Right forelimb (tissue), 1 donor: ENCODE results near the gene HNRNPUL2.
"Not testable (repeated sequence)": the region's sequence is repeated elsewhere in the genome, so short reads cannot be mapped to it uniquely, and the experiment has no call there.

ENCODE experiments used
- DNase-seq: peaks from one replicate; pipeline ENCODE4 v3.0.0-alpha.2; 2018

Gene HNRNPUL2

DNA sequence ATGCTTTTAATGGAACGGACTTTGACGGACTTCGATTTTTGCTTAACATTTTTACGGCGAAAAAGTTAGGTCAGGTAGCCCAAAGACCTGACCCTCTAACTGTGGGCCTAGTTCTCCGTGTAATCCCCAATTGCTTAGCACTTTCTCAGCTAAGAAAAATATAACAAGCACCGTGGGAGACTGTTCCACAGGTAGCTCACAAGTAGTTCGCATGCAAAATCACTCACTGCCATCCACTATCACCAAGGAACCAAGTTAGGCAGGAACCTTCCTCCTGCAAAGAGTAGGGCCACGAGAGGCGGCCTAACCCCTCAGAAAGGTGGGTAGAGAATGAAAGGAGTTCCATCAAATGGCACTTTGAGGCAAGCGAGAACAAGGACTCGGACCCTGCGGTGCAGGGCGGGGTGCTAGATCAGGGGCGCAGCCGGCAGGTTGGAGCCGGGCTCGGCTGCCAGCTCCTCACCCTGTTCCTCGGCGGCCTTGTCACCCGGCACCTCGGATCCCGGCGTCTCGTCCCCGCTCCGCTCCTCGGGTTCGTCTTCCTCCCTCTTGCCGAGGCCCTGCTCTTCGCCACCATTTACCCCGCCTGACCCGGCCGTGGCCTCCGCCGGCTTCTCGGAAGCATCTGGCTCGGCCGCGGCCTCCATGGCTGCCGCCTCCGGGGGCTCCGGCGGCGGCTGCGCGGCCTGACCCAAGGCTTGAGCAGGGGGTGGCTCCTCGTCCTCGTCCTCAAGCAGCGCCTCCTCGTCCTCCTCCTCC lies 922 bp downstream of the HNRNPUL2 start:
- no peak for DNase-seq

DNA sequence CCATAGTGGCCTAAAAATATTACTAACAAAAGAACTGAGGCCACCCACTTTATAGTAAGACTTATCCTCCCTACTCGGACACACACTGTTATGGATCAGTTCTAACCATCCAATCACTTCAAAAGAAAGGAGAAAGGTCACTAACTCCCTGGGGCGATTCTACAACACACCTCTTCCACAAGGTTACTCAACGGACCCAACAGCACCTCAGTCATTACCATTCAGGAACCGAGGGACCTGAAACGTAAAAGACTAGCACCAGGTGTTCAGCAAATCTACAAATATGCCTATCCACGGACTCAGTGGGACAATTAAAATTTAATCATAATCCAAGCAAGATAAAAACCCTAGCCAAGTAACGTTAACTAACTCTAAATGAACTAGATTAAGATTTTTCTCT lies 1.6 kb downstream of the HNRNPUL2 start:
- DNase-seq = no peak

DNA sequence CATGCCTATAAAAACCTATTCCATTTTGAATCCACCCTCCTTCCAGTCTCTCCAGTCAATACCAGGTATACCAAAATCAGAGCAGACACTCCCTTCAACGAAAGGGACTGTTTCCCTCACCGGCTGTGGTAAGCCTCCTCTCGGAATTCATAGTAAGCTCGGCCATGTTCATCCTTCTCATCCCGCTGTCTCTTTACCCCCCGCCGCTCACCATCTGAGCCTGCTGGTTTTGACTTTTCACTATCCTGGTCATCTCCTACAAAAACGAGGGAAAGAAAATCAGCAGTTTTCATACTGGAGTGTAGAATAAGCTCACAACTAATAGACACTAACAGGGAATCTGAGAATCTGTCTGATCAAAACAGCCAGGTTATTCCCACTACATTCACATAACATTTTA lies 3.1 kb downstream of the HNRNPUL2 start:
- no peak for DNase-seq

DNA sequence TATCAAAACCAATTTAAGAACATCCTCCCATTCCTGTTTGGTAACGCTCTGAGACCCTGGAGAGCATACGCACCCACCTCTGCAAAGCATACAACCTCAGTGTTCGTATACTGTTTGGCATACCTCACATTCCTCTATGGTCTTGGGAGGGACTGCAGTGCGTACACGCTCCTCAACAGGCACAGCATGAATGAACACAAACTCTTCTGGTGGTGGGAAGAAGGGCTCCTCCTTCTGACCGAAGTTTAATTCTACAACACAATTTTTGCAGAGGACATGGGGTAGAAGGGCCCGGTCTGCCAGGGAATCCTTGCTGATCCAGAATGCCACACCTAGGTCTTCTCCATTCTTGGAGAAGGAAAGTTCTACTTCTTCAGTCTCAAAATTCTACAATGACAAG lies 5.3 kb downstream of the HNRNPUL2 start:
- no peak for DNase-seq

DNA sequence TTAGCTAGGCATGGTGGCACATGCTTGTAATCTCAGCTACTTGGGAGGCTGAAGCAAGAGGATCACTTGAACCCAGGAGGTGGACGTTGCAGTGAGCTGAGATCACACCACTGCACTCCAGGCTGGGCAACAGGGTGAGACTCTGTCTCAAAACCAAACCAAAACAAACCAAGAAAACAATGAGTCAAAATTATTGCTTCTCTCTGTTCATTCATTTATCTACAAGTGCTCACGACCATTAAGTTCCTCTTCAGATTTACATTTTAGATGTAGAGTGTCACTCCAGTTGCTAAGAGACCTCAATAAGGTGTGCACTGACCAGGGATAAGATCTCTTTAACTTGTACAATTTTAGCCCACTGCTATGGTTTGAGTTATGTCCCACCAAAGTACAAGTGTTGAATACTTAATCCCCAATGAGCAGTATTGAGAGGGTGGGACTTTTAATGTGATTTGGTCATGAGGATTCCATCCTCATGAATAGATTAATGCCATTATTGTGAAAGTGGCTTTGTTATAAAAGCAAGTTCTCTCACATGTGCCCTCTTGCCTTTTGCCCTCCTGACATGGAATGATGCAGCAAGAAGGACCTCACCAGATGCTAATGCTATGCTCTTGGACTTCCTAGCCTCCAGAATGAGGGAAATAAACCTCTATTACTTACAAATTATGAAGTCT lies 7.8 kb downstream of the HNRNPUL2 start:
- no peak for DNase-seq

DNA sequence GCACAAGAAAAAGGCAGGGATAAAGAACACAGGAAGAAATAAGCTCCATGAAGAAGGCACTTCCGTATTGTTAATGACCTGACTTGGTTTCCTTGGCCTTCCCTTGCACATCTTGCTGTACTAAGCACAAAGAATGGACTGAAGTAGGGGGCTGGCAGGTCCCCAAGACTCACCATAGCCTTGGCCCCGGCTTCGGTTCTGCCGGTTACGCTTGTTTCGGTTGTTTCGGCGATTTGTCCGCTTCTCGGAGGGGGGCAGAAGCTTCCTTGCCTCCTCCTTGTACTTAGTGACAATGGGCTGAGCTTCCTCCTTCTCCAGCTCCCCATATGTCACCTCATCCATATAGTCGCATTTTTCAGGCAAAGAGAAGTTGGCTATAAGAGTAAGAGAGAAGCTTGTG lies 10.4 kb downstream of the HNRNPUL2 start:
- no peak for DNase-seq

DNA sequence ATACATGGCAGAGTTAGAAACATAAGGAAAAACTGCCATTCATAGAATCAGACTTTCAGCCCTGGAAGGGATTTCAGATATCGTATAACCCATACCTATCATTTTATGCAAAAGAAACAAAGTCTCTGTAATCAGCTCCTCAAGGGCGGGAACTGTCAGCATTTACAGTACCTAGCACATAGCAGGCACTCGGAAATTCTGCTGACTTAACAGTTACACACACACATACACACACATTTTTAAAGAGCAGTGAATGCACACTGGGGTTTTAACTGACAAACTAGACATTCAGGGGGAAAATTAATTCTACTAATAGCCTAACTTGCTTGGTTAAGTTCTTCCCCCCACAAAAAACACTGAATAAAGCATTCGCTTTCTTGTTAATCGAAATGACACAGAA lies 11.1 kb downstream of the HNRNPUL2 start:
- no peak for DNase-seq

DNA sequence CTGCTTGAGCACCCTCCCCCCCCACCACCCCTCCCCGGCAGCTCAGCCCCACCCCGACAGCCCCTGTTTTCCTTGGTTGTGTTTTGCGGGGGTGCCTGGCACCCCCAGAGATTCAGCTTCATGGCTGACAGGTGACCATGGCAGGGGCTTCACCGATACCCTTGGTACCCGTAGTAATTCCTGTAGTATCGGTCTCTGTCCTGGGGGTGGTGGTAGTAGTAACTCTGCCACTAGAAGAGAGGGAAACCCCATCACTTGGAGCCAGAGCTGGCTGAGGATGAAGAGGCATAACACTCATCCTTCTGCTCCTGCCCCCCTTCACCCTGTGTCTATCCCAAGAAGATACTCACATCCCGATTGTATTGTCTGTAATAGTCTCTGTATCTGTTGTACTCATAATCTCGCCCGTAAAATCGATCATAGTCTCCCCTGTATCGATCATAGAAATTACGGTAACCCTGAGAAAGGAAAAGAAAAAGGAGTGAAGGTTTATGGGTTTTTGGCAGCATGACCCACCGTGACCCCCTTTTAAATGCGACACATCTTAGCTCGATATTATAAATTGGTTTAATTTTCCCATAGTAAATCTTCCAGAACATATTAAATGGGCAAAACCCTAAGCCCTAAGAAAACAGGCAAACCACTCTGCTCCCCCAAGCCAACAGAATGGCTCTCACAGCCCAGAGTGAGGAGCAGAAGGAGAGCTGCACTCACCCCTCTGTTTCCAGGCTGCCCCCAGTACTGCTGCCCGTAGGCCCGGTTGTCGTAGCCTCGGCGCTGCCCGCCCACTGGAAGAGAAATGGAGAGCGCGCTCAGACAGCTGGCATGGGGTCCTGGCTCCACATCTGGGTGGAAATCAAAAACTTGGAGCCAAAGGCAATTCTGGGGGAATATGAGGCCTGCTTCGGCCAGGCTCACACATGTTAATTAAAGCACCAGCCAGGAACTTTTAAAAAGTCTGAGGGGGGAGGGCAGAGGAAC lies 11.8 kb downstream of the HNRNPUL2 start:
- DNase-seq = no peak

DNA sequence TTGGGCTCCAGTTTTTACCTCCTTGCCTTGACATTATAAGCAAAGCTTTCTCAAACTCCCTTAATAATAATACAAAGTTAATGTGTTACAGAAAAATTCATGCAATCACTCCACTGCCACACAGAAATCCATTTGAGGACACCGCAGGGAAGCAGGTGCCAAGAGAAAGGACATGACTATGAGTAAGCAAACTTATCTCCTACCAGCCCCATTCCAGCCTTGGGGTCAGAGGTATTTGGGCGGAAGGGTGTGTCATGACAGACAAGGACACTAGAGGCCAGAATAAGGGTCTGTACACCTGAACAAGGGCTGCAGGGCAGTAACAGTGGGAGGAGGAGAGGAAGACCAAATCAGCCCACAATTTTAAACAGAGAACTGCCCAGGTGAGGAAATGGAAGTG lies 13.9 kb downstream of the HNRNPUL2 start:
- no peak for DNase-seq

DNA sequence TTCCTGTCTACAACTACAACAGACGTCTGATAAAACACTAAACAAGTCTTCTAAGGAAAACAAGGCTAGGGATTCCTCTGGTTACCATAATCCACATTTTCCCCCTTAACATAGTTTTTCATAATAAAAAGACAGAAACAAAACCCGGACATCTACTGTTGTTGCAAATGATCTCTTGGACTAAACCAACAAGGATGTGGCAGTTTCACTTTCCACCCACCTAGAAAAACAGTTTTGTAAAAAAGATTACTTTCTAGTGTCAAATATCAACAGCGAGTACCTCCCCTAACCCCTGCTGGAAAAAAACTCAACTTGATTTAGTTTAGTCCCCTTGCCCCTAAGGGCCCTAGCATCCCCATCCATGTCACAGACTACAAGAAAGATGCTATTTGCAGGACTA lies 14.4 kb downstream of the HNRNPUL2 start:
- DNase-seq = no peak

DNA sequence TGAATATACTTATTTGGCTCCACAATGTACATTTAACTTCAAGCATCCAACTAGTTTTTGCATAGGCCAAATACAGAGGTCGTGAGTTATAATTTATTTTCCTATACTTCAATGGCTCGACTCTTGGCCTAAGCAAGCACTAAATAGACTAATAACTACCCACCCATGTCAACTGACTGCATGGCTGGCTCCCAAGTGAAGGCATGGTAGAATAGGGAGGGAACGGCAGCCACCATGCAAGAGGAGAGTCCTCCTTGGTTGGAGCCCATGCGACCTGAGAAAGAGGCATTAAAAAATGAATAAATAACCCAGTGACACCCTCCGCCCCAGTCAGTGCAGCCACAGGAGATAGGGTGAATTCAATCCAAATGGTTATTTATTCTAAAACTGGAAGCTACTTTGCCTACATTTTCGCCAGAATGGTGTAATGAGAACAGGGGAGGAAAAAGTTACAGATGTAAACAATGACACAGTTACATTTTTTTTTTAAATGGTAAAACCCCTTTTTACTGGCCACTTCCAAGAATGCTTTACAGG lies 14.9 kb downstream of the HNRNPUL2 start:
- no peak for DNase-seq

DNA sequence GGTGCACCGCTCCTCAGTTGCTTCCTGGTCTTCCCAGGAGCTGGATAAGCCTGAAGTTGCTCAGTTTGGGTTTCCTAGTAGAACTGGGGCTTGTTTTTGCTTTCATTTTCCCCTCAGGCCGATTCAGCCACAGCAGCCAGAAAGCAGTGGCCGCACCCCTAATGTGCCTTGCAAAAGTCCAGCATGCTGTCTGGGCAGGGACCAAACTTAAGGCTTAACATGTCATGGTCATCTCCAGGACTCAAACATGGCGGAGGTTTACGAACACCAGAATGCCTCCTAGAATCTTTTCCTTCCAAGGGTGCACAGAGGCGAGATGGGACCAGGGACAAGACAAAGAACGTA lies 17.3 kb downstream of the HNRNPUL2 start:
- no peak for DNase-seq

DNA sequence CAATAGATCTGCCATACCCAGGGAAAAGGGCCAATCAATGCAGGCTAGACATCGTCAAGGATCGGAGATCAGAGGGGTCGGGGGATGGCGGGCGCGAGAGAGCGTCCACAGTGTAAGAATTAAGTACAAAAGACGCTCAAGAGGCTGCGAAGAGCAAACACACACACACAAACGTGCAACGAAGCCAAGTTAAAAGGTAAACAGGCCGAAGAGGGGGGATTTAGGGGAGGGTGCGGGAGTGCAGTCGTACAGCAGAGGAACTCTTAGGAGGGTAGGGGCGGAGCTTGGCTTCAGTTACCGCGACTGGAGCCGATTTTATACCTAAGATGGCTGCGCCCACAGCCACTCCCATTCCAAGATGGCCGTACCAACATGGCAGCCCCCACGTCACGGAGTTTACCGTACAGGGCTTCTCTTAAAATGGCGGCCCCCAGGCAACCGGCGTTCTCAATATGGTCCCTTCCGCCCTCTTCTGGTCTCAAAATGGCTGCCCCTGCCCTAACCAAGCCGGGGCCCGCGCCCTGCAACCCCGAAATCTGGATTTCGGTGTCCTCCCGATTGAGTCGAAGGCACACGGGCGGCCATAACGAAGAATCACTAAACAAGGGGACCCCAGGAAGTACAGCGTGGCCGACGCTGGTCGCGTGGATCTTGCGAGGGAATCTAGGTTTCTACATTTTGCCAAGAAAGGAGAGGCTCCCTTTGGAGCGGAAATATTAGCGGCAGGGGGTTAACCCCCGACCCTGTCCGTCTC lies 17.8 kb downstream of the HNRNPUL2 start:
- peak; percentile 97 for DNase-seq

DNA sequence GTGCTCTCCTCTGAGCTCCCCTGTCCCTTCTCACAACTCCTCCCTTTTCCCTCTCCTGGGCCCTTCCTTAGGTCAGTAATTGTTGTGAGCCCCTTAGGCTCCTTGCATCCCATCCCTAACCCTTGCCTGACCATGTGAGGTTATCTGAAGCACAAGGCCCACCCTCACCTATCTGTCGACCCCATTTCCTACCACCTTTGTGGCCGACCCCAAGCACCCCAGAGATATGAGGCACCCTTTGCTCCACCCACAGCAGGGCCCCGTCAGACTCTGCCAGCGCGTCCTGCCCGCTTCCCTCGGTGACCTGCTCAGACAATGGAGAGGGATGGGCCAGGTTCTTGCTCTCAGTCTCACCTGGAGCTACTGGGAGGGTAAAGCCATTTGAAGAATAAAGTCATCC lies 18.5 kb downstream of the HNRNPUL2 start:
- no peak for DNase-seq

DNA sequence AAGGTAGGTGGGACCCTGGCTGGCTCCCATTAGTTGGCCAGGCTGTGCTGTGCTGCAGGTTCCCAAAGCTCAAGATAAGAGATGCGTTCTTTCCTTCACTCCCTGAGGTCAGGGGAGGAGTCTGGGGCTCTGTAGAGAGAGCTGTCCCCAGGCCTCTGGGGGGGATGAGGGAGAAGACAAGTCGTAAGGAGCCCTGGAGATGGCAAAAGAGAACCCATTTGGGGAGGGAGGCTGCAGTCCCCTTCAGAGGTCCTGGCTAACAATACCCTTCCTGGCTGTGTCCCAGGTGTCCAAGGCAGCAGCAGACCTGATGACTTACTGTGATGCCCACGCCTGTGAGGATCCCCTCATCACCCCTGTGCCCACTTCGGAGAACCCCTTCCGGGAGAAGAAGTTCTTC lies 18.9 kb downstream of the HNRNPUL2 start:
- DNase-seq = no peak

DNA sequence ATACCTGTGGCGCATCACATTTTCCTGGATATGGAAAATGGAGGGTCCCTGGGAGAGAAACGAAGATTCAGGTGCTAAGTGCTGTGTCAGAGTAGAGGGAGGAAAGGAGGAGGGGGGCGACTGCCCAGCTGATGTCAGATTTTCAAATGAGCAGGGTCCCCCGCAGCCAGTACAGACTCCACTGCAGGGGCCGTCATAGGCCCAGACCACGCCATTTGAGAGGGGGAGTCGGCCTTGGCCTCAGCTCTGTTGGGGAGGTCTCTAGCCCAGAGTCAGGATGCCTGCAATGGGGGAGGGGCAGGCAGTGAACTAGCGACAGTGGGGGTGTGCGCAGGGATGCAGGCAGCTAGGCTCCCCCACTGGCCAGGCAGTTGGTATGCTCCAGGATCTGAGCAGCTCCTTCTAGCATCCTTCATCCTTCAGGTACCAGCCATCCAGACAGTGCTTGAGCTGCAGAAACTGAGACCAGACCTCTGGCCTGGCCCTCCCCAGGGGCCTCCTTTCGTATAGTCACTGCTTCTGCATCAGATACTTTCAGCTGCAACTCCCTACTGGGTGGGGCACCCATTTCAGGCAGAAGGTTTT lies 19.9 kb downstream of the HNRNPUL2 start, which contains the start of the genes BSCL2 and GNG3:
Gene BSCL2 (minus strand): TSS at position 148 of the 585 bp plus-strand sequence. CDS start 229 bp downstream, outside the sequence.
Gene GNG3 (plus strand): TSS at position 400 of the 585 bp plus-strand sequence. CDS start 620 bp downstream, outside the sequence.
- DNase-seq = peak; percentile 53

DNA sequence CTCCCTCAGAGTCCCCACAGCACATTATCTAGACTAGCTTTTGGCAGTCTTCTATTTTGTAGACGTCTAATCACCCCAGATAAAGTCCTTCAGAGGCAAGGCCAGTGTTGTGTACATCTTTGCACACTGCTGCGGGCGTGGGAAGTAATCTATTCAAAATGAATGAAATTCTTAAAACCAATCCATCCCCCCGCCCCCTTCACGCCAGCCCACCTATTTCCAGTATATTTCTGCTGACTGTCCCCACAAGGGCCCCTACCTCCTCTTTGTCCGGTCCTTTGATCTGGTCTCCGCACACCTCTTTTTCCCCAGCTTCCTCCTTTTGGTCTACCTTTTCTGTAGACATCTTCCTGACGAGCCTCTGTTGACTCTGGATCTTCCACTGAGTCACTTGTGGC lies 20.4 kb downstream of the HNRNPUL2 start:
- no peak for DNase-seq

DNA sequence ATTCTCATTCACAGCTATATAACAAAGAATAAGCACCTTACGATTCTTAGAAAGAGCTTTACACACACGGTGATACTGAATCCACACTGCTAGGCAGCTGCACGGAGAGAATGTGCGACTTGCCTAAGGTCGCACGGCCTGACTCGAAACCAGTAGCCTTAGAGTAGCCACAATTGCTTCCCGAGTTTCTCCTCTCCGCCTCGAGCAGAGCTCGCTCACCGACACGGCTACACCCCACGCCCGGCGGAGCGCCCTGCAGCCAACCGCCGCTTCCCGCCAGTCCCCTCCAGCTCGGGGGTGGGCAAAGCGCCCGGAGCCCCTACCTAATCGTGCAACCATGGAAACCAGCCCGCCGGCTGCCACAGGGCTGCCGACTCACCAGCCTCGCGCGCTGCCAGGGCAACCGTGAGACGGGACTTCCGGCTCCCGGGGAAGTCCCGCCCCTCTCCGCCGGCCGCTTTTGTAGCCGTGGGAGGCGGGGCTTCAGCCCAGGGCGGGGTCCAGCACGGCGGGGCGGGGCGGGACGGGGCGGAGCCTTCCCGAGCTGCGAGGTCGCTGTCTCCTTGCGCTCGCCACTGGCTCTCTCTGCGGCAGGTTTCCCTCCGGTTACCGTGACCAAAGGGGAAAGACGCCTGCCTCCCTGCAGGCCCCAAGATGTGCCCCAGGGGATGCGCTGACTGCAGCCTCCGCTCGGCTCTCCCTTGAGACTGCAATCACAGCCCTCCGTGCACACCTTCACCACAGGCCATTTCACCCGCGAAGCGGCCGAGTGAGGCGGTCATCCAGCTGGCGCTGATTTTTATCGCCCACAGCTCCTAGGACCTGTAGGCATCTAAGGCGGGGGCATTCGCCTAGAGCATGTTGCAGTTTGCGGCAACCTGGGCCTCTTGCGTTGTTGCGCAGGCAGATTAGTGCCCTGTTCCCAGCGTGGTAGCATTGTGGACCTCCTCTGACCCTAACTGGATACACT lies 21.1 kb downstream of the HNRNPUL2 start:
- peak; percentile 98 for DNase-seq

DNA sequence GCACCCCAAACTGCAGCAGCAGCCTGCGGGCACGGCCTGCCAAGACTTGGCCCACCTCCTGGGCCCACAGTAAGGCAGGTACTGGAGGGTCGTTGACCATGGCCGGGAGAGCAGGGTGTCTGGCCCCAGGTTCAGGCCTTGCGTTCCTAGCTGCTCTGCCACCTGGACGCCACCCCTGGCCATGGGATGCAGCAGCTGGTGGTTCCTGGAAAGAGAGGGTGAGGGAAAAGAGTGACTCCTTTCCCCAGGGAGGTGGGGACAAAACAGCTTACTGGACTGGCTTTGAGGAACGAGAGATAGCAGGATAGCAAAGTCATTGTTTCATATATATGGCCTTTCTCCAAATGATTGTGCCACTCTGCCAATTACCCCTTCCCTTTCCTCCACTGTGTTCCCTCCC lies 21.8 kb downstream of the HNRNPUL2 start:
- DNase-seq = no peak

DNA sequence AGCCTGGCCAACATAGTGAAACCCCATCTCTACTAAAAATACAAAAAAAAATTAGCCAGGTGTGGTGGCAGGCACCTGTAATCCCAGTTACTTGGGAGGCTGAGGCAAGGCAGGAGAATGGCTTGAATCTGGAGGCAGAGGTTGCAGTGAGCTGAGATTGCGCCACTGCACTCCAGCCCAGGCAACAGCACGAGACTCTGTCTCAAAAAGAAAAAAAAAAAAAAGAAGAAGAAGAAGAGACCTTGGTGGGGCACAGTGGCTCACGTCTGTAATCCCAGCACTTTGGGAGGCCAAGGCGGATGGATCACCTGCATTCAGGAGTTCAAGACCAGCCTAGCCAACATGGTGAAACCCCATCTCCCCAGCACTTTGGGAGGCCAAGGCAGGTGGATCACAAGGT lies 23.3 kb downstream of the HNRNPUL2 start:
- not testable (repeated sequence) for DNase-seq

DNA sequence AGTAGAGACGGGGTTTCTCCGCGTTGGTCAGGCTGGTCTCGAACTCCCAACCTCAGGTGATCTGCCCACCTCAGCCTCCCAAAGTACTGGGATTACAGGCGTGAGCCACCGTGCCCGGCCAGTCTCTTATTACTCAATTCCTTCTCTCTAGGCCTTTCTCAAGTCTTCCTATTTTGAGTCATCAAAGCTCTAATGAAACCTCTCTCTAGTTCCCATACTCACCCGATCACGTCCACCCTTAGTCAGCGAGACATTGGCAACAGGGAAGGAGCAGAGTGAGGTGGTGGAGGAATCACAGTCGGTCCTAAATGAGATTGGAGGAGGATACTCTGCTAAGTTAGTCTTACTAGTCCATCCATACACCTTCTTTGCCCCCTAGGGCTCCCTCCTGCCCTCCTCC lies 25.0 kb downstream of the HNRNPUL2 start:
- DNase-seq = no peak
